A673 (cell line): ENCODE data around the gene CASP2.

Source experiments
- EZH2 ChIP-seq: fragments of 200-600 bp; sonication (generic); IDR thresholded peaks from 2 replicates; pipeline ENCODE4 v1.6.1; 2017; ENCODE audit warnings: borderline replicate concordance, low read depth, mild to moderate bottlenecking, mixed read lengths, antibody characterized with exemption, low read length; ENCODE audit not compliant: poor library complexity, severe bottlenecking
- TF ChIP-seq, protein P1 (sequence below): fragments of 300-800, 200-600 bp; sonication (generic); conservative IDR thresholded peaks from 2 replicates; pipeline ENCODE4 v1.5.1; 2017; ENCODE audit warnings: low read depth, mild to moderate bottlenecking, antibody characterized with exemption, low read length, moderate library complexity, mixed read lengths

DNA sequence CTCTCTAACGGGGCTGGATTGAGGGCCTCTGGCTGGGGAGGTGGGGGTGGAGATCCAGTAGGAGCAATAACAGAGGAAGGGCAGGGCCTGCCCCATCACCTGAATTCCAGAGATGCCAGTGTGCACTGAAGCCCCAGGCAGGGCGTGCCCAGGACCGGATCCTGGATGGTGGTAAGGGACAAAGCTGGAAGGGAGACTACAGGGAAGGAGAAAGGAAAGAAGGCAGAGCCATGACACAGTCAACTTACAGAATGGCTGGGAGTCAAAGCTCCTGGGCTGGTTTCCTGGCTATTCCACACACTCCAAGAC lies 2.7 kb upstream of the CASP2 start:
- TF ChIP-seq, protein P1, sequence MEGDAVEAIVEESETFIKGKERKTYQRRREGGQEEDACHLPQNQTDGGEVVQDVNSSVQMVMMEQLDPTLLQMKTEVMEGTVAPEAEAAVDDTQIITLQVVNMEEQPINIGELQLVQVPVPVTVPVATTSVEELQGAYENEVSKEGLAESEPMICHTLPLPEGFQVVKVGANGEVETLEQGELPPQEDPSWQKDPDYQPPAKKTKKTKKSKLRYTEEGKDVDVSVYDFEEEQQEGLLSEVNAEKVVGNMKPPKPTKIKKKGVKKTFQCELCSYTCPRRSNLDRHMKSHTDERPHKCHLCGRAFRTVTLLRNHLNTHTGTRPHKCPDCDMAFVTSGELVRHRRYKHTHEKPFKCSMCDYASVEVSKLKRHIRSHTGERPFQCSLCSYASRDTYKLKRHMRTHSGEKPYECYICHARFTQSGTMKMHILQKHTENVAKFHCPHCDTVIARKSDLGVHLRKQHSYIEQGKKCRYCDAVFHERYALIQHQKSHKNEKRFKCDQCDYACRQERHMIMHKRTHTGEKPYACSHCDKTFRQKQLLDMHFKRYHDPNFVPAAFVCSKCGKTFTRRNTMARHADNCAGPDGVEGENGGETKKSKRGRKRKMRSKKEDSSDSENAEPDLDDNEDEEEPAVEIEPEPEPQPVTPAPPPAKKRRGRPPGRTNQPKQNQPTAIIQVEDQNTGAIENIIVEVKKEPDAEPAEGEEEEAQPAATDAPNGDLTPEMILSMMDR: no peak
- no peak for TF ChIP-seq EZH2
